Stimulated activated CD4-positive, alpha-beta T cell treated with anti-CD3 and anti-CD28 coated beads, Interleukin-1b, Interleukin-23, amount 100 ng/mL, for 1 hour (primary cell): ENCODE data around the gene E4F1.

Experiments
- DNase-seq, 2 donors: peaks; one replicate each; pipeline ENCODE4 v3.0.0-alpha.2; 2020; ENCODE audit warnings: low read depth in 2 of 2

E4F1 gene

GRCh38 chr16:2273931-2274330 lies 50.5 kb downstream of the E4F1 start:
- no peak for DNase-seq

DNA sequence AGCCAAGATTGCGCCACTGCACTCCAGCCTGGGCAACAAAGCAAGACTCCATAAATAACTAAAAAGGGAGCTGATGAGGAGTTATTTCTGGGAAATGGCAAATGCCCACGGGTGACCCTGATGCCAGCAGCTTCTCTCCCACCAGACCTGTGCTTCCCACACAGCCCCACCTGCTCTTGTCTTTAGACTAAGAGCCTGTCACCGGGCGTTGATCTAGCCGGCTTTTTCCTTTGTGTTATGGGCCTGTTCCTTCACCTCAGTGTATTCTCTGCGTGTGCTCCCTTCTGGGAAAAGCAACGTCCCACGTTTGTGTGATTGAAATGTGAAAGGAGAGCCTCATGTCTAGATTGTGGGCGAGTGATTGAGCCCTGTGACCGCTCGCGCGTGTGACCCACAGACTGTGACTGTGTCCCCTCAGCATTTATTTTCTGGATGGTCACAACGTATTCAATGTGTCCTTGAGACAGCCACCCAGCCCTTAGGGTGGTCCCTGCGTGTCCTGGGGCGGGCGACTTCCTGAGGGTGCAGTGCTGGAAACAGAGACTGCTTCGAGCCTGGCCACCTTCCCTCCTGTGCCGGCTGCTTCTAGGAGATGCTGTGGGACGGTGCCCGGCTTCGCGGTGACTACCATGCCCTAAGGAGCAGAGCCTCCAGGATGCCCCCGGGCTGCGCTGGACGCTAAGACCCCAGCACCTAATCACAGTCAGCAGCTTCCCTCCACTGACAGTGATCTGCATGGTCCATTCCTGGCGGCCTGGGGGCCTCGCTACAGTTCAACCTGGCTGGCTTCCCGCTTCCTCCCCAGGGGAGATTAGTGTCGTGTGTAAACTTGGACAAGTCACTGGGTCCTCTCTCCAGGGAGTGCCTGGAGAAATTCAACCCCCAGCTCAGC lies 52.3 kb downstream of the E4F1 start:
- no peak for DNase-seq

DNA sequence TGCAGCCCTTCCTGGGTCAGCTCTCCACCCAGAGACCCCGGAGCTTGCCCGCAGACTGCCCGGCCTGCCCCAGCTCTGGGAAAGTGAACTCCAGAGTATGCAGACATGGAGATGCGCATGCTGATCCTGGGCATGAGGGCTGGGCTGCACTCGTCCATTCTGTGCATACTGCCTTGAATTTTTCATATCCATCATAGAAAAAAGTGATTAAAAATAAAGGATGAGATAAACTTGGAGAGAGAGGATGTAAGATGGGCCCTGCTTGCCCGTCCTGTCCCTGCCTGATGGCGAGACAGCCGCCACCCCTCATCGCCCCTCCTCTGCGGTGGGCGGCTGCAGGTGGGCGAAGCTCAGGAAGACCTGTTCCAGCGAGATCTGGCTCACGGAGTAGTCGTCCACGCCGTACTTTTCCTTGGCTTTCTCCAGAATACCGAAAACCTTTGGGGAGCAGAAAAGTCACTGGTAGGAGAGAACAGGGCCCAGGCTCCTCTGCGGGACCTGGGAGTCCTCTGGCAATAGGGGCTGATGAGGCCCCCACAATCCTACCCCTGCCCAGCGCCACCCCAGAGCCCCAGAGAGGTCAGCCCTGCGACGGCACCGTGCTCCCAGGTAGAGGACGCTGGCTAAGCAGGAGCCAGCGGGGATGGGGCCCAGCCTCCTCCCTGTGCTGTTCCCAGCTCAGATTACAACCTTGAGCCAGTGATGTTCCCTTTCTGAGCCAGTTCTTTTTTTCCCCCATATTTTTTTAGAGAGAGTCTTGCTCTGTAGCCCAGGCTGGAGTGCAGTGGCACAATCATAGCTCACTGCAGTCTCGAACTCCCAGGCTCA lies 53.2 kb downstream of the E4F1 start:
- DNase-seq = no peak

- DNase-seq = no peak
Measured at GRCh38 chr16:2277466-2278271, 54.3 kb downstream of the E4F1 start.

DNA sequence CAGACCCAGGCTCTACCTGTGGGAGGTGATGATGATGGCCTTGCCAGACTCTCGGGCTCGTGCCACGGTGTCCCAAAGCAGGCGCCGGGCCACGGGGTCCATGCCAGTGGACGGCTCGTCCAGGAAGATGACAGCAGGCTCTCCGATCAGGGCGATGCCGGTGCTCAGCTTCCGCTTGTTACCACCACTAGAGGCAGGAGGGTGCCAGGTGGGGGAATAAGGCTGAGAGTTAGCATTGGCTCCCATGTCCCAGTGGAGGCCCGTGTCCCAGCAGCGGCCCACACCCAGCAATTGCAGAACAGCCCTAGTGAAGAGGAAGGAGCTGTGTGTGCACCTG lies 54.8 kb downstream of the E4F1 start:
- no peak for DNase-seq

DNA sequence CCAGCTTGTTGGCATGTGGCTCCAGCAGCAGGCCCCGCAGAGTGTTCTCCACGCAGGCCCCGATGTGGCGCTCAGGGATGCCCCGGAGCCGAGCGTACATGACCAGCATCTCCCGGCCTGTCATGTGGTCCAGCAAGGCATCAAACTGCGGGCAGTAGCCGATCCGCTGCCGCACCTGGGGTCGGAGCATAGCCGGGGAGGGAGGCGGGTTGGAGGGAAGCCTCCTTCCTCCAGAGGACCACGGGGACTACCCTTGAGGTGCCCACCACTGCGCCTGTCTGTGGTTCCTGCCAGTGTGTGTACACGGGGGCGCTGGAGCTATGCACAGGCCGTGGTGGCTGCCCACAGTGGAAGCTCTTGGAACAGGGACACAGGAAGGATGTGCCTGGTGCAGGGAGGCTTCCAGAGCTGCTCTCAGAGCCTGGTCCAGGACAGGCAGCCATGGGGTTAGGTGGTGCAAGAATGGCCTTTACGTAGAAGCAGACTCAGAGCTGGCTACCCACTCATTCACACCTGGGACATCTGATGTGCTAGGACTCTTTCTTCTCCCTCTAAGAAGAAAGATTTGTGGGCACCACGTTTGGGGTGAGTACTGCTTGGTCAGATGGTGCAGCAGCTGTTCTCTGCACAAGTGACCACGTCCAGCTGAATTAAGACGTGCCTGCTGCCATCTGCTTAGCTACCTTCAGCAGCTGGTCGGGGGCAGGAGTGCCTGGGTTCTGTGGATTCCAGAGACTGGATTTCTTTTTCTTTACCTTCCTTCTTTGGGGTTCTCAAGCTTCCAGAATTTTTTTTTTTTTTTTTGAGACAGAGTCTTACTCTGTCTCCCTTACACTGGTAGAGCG lies 55.8 kb downstream of the E4F1 start:
- DNase-seq = no peak

DNA sequence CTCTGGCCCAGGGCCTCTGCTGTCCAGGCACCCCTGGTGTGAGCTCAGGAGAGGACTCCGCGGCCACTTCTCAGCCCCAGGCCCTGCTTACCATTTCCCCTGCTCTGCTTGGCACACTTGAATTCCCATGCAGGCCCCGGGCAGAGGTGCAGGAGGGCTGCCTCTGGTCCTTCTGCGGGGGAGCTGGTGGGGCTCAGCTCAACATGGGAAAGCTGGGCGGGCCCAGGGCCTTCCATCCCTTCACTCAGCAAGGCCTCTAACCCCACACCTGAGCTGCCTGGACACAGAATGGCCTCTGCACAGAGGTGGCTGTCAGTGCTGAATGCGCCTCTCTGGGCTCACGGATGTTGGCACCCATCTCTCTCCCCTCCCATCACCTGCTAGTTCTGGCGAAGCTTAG lies 57.1 kb downstream of the E4F1 start:
- DNase-seq = no peak

DNA sequence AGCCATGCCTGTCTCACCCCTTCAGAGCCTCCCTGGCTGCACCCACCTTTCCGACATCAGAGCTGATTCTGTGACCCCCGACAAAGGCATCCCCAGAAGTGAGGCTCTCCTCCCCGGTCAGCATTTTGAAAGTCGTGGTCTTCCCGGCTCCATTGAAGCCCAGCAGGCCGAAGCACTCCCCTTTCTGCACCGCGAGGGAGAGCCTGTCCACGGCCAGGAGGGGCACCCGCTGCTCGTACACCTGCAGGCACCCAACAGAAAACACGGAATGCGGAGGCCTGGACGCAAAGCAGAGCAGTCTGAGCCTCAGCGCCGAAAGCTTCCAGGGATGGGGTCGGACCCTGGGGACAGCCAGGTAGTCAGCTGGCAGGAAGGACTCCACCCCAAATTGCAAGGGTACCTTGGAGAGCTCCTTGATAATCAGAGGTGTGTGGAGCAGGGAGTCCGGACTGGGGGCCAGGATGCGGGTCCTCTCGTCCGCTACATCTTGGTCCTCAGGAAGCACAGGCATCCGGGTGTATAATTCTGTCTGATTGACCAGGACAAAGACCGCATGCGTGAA lies 57.7 kb downstream of the E4F1 start:
- DNase-seq = no peak

DNA sequence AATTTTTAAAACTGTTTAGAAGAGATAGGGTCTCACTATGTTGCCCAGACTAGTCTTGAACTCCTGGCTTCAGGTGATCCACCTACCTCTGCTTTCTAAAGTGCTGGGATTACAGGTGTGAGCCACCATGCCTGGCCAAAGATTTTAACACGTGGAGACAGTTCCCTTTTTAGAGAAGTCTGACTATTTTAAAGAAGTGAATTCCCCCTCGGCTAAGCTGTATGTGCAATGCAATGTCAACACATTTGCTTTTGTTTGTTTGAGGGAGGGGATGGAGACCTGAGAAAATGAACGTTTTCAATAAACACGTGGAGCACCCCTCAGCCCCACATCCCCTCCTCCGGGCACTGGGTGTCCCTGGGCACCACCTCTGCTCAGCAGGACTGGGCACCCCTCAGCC lies 58.9 kb downstream of the E4F1 start:
- DNase-seq = no peak

DNA sequence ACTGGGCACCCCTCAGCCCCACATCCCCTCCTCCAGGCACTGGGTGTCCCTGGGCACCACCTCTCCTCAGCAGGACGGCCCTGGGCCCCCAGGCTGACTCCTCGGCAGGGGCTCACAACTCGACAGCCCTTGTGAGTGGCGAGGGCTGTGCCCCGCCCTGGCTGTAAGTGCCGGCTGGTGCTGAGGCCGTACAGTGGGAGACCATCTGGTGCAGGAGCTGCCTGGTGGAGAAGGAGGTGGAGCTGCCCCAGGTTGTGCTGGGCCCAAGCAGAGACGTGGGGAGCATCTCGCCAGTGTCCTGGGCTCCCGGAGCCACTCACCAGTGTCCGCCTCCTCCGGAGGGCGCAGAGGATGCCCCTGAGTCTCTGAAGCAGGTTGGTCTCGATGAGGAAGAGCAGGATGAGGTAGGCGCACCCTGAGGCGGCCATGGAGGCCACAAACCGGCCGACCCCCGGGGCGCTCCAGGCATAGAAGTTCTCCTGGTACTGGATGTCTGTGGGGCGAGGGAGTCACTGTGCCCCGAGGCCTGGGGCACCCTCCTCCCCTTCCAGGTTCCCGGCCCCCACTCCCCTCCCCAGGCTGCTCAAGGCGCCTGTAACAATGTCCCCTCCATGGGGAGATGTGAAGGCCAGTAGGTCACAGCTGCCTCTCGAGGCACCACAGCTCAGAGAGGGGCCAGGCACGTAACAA lies 59.6 kb downstream of the E4F1 start:
- no peak for DNase-seq

GRCh38 chr16:2284001-2284770 lies 60.8 kb downstream of the E4F1 start:
- DNase-seq = no peak

- no peak for DNase-seq
Measured at GRCh38 chr16:2284797-2285576, 61.6 kb downstream of the E4F1 start.
